SH-SY5Y (cell line): ENCODE results near the gene SCP2.

Experiments used
- GATA2 ChIP-seq: IDR thresholded peaks from 2 replicates; pipeline ENCODE4 v1.6.1; 2011; ENCODE audit warnings: mild to moderate bottlenecking, low read depth, low read length
- GATA3 ChIP-seq: IDR thresholded peaks from 2 replicates; pipeline ENCODE4 v1.6.1; 2011; ENCODE audit warnings: low read depth, mild to moderate bottlenecking, low read length, moderate library complexity

SCP2 gene

DNA sequence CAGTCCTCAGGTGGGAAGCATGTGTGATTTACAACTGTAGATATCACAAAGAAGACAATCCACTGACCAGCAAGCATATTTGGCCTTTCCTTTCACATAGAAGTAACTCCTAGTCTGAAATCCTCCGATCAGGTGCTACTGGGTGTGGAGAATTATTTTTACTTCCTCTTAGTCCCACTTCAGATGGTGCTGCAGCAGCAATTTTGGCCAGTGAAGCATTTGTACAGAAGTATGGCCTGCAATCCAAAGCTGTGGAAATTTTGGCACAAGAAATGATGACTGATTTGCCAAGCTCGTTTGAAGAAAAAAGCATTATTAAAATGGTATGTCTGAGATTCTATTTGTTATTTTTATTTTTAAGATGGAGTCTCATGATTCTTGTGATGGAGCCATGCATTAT, 51.0 kb downstream of the SCP2 start:
- TF ChIP-seq GATA3 (no peak), GATA2 (no peak)

DNA sequence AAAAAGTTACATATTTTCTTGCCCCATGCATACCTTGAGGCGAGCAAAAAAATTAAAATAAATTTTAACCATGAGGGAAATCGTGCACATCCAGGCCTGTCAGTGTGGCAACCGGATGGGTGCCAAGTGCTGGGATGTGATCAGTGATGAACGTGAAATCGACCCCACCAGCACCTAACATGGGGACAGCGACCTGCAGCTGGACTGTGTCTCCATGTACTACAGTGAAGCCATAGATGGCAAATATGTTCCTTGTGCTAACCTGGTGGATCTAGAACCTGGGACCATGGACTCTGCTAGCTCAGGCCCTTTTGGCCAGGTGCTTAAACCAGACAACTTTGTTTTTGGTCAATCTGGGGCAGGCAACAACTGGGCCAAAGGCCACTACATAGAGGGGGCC, 67.6 kb downstream of the SCP2 start:
- TF ChIP-seq GATA3 (no peak), GATA2 (no peak)

DNA sequence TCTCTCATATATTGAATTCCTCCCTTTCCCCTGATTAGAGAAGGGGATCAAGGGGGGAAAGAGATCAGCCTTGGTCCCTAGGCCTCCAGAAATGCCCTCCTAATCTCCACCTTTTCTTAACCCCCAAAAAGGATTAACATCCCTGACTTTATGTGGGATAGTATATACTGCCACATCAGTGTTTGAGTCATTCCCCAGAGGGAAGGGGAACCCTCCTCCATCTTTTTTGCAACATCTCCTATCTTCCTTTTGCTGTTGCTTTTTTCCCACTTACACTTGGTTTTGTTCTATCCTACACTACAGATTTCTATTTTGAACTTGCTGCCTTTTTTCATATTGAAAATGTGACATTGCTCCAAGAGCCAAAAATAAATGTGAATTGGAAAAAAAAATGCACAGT, 69.6 kb downstream of the SCP2 start:
- TF ChIP-seq GATA3 (no peak), GATA2 (no peak)

DNA sequence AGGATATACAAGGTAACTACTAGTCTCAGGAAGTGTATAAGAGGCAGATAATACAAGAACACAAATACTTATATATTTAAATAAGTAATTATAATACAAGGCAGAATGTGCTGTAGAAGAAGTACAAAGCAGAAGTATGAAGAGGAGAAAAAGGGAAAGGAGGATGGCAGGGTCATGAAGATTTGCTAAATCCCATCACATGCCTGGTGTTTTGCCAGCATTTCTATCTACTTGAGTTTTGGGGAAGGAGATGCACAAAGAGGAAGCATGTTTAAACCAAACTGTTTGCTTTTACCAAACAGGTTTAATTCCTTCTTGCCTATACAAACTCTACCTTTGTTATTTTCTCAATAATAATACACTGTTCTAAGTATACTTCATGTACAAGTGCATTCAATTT, 74.1 kb downstream of the SCP2 start:
- TF ChIP-seq GATA3 = no peak
- TF ChIP-seq GATA2 = no peak

DNA sequence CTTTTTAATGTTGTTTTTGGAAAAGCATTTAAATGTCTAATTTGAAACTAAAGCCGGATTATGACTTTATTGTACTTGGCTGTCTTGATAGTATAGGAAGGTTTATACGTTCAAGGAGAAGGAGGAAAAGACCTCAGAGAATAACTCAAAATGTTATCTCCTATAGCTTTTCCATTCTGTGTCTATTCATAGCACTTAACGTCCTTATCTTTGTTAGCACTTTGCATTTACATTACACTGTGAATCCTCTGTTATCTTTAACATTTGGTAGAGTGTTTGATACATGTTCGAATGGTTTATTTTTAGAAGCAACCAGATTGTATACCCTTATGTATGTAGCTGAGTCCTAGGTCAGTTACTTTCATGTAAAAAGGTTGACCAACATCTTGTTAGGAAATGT, 84.1 kb downstream of the SCP2 start:
- TF ChIP-seq GATA2 = no peak
- TF ChIP-seq GATA3 = no peak

DNA sequence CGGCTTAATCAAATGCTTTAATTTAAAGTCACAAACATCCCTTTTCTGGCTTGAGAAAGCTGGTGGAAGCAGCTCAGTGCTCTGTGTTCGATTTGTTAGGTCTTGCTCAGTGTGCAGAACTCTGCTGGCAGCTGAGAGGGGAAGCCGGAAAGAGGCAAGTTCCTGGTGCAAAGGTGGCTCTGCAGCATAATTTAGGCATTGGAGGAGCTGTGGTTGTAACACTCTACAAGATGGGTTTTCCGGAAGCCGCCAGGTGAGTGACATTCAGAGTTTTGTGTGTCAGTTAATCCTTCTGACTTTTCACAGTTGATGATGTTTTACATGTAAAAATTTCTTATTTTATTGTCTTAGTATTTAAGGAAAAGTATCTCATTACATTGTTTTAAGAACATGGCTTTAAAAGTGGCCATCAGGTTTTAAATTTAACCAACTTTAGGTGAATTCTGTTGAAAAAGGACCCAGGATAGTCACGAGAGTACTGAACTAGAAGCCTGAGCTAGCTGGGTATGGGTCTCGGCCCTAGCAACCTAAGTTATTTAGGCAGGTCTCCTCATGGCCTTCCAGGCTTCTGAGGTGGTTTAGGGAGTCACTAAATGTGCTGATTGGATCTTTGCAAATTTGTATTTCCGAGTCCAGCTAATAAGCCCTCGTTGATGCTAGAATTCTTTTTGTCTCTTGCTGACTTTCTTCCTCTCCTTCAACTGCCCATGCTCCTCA, 87.9 kb downstream of the SCP2 start:
- TF ChIP-seq GATA2 (no peak), GATA3 (no peak)

DNA sequence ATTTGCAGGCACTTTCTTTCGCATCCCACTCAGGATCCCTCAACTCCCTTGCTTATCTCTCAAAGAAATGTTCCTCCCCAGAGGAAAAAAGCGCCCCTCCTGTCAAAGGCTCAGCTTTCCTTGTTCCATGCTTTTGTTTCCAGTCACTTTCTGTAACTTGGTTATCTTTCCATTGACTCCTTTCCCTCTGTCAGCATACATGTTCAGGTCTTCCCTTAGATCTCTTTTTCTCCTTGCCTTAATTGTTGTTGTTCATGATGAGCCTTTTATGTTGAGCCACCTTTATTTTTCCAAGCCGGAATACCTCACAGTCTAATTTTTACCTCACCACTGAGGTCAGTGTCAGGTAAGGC, 88.4 kb downstream of the SCP2 start:
- TF ChIP-seq GATA2 (no peak), GATA3 (no peak)

DNA sequence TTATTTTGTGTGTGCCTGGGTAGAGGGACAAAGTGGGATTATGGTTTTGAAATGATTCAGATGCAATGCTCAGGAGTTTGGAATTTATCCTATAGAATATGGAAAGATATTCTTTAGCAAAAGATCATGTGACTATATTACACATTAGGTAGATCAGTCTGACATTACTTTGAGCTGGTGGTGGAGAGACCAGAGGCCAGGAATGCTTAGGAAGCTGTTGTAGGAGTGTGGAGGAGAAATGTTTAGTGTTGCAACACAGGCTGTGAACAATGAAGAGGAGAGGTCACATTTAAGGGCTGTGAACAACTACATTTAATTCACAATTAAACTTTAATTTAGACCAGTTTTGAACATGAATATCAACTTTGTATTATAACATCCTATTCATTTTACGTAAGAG, 89.6 kb downstream of the SCP2 start:
- TF ChIP-seq GATA2 (no peak), GATA3 (no peak)

DNA sequence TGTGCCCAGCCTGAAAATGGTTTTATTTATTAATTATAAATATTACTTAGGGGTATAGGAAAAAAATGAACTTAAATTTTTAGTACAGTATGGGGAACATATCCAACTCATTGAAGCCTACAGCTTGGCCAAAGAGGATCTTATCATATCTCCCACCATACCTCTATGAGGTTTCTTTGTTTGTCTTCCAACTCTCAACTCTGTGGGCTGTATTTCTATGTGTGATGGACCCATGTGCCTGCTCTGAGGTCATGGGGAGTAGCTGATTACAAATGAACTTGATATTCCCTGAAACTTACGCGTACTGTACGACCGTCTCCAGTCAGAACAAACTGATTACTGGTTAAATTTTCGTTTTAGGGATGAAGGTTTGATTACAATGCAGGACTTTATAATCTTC, 93.5 kb downstream of the SCP2 start:
- no peak for TF ChIP-seq GATA3
- no peak for TF ChIP-seq GATA2

DNA sequence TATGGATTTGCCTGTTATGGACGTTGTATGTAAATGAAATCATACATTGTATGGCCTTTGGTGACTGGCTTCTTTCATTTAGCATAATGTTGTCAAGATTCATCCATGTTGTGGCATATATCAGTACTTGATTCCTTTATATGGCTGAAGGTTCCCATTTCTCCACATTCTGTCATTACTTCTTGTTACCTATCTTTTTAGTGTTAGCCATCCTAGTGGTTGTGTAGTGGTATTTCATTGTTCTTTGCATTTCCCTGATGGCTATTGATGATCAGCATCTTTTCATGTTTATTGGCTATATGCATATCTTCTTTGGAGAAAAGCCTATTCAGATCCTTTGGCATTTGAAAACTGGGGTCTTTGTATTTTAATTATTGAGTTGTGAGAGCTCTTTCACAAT, 95.1 kb downstream of the SCP2 start:
- no peak for TF ChIP-seq GATA2
- TF ChIP-seq GATA3 = no peak

DNA sequence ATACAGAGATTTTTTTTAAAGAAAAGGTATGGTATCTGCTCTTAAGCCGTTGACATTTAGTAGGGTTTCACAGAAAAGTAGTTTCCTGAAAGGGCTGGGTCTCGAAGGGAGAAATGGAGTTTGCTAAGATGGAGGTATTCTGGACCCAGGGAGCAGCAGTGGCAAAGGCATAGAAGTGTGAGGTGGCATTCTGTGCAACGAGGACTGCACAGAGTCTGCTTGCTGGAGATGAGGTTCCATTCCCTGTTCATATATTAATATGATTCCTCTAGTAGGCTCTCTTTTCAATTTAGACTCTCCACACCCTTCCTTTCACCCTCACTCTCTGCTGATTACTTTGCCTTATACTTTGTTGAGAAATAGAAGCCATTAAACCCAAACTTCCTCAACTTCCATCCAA, 96.5 kb downstream of the SCP2 start:
- no peak for TF ChIP-seq GATA2
- no peak for TF ChIP-seq GATA3

DNA sequence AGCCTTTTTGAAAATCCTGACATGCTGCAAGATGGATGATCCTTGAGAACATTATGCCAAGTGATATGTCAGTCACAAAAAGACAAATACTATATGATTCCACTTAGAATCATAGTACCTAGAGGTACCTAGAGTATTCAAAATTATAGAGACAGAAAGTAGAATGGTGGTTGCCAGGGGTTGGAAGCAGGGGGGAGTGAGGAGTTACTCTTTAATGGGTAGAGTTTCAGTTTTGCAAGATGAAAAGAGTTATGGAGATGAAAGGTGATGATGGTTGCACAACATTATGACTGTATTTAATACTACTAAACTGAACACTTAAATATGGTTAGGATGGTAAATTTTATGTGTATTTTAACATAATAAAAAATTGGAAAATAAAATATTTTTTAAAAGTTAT, 97.0 kb downstream of the SCP2 start:
- TF ChIP-seq GATA3 (no peak), GATA2 (no peak)

DNA sequence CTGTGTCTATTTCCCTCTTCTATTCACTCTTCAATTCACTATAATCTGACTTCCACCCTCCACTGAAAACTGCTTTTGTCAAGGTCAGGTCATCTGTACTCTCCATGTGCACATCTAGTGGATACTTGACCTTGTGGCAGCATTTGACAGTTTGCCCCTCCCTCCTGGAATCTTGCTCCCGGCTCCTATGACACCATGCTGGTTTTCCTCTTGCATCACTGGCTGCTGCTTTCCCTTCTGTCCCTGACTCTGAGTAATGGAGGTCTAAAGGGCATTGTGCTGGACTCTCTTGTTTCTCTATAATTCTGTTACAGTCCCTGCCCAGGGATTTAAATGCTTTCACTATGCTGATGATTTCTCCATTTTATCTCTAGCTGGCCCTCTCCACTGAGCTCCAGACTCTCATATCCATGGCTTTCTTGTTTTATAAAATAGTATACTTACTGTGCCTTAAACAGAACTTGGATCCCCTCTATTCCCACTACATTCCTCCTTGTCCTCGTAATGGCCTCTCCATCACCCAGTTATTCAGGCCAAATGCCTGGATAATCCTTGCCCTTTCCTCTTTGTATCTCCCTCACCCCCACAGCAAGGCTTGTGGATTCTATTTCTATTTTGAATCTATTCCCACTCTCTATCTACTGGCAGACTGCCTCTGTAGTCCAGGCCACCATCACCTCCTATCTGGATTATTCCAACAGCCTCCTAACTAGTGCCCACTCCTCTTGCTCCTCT, 98.1 kb downstream of the SCP2 start:
- no peak for TF ChIP-seq GATA2
- TF ChIP-seq GATA3 = no peak

DNA sequence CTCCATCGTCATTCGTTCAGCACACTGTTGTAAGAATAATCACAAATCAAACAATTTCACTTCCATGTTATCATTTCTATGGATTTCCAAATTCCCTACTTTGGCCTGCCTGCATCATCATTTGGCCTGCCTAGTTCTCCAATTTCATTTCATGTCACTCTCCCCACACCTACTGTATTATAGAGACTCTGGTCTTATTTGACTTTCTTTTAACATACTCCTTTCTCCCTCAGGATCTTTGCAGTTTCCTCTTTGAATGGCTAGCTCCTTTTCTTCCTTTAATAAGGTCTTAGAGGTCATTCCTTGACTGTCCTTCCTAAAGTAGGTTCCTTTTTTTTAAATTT, 98.7 kb downstream of the SCP2 start:
- no peak for TF ChIP-seq GATA2
- TF ChIP-seq GATA3 = no peak

DNA sequence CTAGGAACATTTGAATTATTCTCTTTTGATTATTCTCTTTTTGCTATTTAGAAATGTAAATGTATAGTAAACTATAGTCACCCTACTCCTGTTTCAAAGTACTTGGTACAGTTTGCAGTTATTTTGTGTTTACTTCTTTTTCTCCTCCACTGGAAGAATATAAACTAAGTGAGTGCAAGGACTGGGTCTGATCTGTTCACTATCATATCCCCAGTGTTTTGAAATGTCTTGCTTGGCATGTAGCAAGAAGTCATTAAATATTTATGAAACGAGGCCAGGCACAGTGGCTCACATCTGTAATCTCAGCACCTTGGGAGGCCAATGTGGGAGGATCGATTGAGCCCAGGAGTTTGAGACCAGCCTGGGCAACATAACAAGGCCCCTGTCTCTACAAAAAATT, 99.2 kb downstream of the SCP2 start:
- TF ChIP-seq GATA3 = no peak
- no peak for TF ChIP-seq GATA2
